GM18517 (cell line): ENCODE results near the gene SNAP25.

Source experiments
- ATAC-seq: cut with Tn5 transposase; IDR thresholded peaks from one replicate; pipeline ENCODE4 v1.9.1; 2021; ENCODE audit warnings: mild to moderate bottlenecking, moderate library complexity; ENCODE audit not compliant: unreplicated experiment

The SNAP25 gene

DNA sequence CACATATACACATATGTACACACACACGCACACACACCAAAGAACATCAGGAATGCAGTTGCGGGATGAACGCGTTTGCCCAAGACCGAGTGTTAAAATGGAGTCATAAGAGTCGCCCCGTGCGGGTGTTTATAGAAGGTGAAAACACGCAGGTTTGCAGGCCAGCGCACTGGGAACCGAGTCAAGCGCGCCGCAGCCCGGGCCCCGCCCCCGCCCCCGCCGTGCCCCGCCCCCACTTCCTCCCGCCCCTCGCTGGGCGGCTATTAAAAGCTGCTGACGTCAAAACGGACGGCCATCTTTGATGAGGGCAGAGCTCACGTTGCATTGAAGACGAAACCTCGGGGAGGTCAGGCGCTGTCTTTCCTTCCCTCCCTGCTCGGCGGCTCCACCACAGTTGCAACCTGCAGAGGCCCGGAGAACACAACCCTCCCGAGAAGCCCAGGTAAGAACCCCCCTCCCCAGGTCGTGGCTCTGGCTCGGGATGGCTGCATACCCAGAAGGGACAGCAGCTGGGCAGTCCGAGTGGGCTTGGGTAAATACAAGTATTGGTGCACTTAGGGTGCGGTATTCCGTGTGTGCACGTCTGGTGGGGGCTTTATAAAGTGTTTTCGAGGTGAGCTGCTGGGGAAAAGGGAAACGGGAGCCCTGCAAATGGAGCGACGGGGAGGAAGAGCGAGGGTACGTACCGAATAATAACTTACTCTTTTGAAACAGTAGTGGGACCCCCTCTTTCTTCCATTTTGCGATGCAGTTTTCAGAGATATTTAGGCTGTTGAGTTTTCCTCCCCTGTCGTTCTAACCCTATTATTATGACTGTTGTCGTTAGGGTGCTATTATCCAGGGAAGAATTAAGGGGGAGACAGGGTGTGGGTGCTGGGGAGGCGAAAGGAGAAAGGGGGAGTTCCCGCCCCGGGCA, at the start of gene SNAP25:
TSS of gene SNAP25 (plus strand) at position 295 of the 916 bp plus-strand sequence. CDS start 56,662 bp downstream, outside the sequence.
- ATAC-seq = no peak

- ATAC-seq = no peak
Measured at GRCh38 chr20:10169752-10170151, 48.9 kb upstream of the SNAP25 start.

- no peak for ATAC-seq
Measured at GRCh38 chr20:10170261-10170660, 48.4 kb upstream of the SNAP25 start.

DNA sequence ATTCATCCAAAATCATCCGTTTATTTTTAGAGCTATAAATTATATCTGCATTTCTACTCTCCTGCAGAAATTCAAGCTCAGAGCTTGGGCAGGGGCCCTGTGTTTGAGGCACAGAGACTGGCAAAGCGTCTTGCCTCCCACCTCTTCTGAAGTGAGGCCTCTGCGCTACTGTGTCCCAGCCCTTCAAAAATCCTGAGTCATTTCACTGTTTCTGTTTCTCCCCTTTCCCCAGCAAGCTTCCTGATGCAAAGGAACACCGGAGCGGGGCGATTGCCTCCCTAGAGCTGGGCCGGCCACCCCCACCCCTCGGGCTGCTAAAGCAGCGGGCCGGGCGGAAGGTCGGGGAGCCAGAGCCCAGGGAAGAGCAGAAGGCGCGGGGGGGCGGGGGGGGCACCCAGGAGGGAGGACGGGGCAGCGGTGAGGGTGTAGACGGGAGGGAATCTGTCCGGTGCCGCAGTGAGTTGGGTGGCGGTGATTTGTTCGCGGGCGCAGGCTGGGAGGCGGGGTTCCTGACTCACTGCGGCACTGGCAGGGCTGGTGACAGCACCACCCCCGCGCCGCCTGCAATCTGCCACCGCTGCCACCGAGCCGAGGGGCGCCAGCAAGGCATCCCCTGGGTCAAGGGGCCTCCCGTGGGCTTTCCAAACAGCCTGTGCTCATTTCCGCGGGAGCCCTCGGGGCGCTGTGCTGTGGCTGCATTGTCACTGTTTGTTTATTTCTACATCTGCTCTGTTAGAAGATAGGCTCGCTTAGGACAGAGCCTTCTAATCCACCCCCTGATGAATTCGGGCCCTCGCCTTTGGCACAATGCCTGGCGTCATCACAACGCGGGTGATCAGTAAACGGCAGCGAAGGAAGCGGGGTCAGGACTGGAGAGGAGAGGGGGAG, 46.5 kb upstream of the SNAP25 start:
- ATAC-seq = no peak

- no peak for ATAC-seq
Measured at GRCh38 chr20:10172998-10173655, 45.5 kb upstream of the SNAP25 start.

DNA sequence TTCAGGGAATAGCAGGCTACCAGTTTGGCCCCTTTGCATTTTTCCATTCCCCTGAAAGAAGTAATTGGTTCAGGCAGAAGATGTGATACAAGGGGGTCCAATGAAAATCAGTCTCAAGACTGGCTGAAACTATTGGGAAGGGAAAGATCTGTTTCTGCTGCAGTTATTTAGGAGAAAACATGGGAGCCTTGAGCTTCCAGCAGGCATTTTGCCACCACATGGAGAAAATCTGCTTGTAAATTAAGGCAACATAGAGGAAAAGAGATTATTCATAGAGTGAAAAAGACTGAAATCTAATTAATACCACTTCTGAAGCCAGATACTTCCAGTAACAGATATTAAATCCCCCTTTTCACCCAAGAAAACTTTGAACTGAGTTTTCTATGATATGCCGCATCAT, 44.2 kb upstream of the SNAP25 start:
- ATAC-seq = no peak

DNA sequence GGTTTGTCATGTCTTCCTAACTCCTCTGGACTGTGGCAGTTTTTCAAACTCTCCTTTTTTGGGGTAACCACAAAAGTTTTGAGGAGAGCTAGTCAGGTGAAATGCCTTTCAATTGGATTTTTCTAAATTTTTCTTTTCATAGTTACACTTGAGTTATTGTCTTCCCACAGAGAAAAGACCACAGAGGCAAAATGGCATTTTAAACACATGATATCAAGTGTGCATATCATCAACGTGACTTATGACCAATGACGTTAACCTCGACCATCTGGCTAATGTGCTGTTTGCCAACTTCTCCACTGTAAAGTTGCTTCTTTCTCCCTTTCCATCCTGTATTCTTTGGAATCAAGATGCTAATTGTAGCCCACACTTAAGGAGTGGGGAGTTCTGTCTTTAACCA, 41.3 kb upstream of the SNAP25 start:
- ATAC-seq = no peak

GRCh38 chr20:10178091-10178490, 40.5 kb upstream of the SNAP25 start:
- no peak for ATAC-seq

DNA sequence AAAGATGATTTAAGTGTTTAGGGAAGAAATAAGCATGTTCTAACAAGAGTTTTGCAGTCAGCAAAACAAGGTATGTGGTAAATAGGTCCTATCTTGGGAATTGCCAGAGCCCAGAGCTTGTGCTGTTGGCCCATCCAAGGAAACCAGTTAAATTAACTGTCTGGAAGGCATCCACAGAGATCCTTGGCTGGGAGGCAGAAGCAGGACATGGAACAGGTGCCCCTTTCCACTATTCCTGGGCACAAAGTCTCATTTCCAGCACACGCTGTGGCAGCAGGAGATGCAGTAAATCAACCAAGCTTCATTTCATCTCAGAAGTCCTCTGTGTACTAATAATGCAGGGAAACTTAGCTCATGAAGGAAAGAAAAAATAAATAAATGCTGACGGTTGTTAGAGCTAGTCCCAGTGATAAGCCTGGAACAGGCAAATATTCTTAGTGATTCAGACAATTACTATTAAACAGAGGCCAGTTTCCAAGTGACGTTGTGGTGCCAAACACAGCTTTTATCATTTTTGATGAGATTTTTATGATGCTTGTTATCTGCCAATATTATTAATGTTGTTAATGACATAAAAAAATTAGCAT, 39.8 kb upstream of the SNAP25 start:
- no peak for ATAC-seq

- ATAC-seq = no peak
Measured at GRCh38 chr20:10179574-10180298, 38.9 kb upstream of the SNAP25 start.

DNA sequence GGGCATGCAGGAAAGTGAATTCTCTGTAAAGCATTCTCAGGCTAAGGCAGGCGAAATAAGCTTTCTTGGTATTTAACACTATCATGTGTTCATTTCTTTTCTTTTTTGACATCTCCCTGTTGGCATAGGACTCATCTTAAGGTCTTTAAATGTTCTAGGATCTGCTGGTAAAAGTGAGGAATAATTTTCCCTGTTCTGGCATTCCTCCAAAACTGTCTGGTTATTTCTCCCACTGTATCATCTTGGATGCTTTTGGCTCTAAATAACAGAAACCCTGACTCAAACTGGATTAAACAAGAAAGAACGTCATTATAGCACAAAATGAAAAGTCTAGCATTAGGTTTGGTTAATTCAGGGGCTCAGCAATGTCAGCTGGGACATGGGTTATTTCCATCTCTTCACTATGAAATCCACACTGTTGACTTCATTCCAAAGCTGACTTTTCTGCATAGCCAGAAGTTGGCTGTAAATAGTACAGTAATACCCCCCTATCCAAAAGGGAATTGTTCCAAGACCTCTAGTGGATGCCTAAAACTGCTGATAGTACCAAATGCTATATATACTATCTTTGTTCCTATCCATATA, 37.9 kb upstream of the SNAP25 start:
- no peak for ATAC-seq

- ATAC-seq = no peak
Measured at GRCh38 chr20:10185741-10186558, 32.7 kb upstream of the SNAP25 start.

GRCh38 chr20:10190456-10190855, 28.2 kb upstream of the SNAP25 start:
- no peak for ATAC-seq

- no peak for ATAC-seq
Measured at GRCh38 chr20:10192171-10192570, 26.5 kb upstream of the SNAP25 start.

DNA sequence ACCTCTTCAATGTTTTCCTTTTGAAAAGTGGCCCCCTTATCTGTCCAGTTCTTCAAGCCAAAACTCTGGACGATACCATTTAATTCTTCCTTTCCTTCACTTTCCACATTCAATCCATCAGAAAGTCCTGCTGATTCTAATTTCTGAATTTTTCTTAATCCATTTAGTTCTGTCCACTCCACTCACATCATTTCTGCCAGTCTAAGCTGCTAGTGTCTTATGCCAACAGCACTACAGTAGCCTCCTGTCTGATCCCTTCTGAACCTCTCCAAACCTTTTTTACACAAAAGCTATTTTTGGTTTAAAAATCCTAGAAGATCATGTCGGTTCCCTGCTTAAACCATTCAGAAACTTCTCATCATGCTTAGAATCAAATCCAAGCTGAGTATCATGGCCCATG, 24.5 kb upstream of the SNAP25 start:
- ATAC-seq = no peak

DNA sequence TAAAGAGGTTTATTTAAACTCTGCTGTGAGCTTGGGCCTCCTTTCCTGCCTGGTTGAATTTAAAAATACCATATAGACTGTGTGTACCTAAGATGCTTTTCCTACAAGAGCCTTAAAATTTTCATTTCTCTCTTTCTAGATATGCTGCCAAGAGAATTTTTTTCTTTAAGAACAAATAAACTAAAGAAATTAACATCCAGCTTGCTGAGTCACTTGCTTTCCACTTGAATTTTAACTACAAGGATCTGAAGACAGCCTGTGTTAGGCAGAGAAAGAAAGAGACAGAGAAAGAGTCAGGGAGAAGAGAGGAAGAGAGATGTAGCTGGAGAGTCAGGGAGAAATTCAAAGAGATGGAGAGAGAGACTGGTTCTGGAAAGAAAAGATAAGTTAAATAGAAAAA, 18.3 kb upstream of the SNAP25 start:
- ATAC-seq = no peak

- no peak for ATAC-seq
Measured at GRCh38 chr20:10201321-10201870, 17.2 kb upstream of the SNAP25 start.

DNA sequence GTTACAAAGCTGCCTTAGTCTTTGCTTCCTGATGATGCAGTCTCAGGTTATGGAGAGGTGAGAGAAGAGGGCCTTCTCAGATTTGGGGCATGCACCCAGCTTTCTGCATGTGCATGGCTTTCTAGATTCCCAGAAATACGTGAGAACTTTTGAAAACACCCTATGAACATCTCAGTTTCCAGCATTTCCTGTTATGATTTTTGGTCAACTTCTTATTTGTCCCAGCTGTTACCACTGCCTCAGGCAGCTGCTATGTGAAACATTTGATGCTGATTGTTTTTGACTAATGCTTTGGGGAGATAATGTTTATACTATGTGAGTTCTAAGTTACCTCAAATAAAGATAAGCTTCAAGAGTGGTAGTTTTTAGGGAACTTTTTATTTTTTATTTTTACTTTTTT, 9.5 kb upstream of the SNAP25 start:
- ATAC-seq = no peak

GRCh38 chr20:10213526-10213925, 5.1 kb upstream of the SNAP25 start:
- ATAC-seq = no peak
